GM10847 (cell line): ENCODE data around the gene PLXNA4.

Experiments used
- POLR2A ChIP-seq: IDR thresholded peaks from 2 replicates; pipeline ENCODE4 v1.6.1; 2011; ENCODE audit not compliant: insufficient read length; ENCODE audit errors: extremely low read depth

The PLXNA4 gene

GRCh38 chr7:132261327-132262159, 314.7 kb downstream of the PLXNA4 start:
- no peak for TF ChIP-seq POLR2A

GRCh38 chr7:132258231-132258630, 318.0 kb downstream of the PLXNA4 start:
- no peak for TF ChIP-seq POLR2A

- TF ChIP-seq POLR2A, result no peak
These were observed 319.0 kb downstream of the PLXNA4 start for GRCh38 chr7:132257253-132257652.

- no peak for TF ChIP-seq POLR2A
These were observed 319.5 kb downstream of the PLXNA4 start for GRCh38 chr7:132256721-132257212.

GRCh38 chr7:132255898-132256297, 320.4 kb downstream of the PLXNA4 start:
- TF ChIP-seq POLR2A, result no peak

GRCh38 chr7:132255115-132255797, 321.0 kb downstream of the PLXNA4 start:
- TF ChIP-seq POLR2A, result no peak

- no peak for TF ChIP-seq POLR2A
These were observed 321.8 kb downstream of the PLXNA4 start for GRCh38 chr7:132254455-132254854.

GRCh38 chr7:132252793-132253100, 323.5 kb downstream of the PLXNA4 start:
- TF ChIP-seq POLR2A, result no peak

- TF ChIP-seq POLR2A, result no peak
These were observed 325.0 kb downstream of the PLXNA4 start for GRCh38 chr7:132251327-132251659.

- no peak for TF ChIP-seq POLR2A
These were observed 325.6 kb downstream of the PLXNA4 start for GRCh38 chr7:132250480-132251326.

- no peak for TF ChIP-seq POLR2A
These were observed 326.9 kb downstream of the PLXNA4 start for GRCh38 chr7:132249256-132249971.

GRCh38 chr7:132248841-132249240, 327.4 kb downstream of the PLXNA4 start:
- TF ChIP-seq POLR2A, result no peak

- TF ChIP-seq POLR2A, result no peak
These were observed 328.2 kb downstream of the PLXNA4 start for GRCh38 chr7:132247995-132248618.

GRCh38 chr7:132246591-132246990, 329.7 kb downstream of the PLXNA4 start:
- no peak for TF ChIP-seq POLR2A

GRCh38 chr7:132245539-132245938, 330.7 kb downstream of the PLXNA4 start:
- no peak for TF ChIP-seq POLR2A
